DOHH2 (cell line): ENCODE measurements around the gene GABRB1.

Source experiments
- H3F3A ChIP-seq: fragments of 200-600 bp; sonication (generic), shearing (Covaris generic); 2 replicates; pipeline ENCODE4 v1.6.0; 2016; ENCODE audit warnings: antibody characterized with exemption, mild to moderate bottlenecking; ENCODE audit not compliant: control insufficient read depth, insufficient read depth
- H3K27ac ChIP-seq: fragments of 200-600 bp; sonication (generic); 2 replicates; pipeline ENCODE4 v1.5.1; 2014; ENCODE audit warnings: low read depth, mild to moderate bottlenecking, low read length, moderate library complexity
- H3K27me3 ChIP-seq: fragments of 200-600 bp; sonication (generic); 2 replicates; pipeline ENCODE4 v1.6.1; 2014; ENCODE audit warnings: mild to moderate bottlenecking, low read length, mixed read lengths; ENCODE audit not compliant: control insufficient read depth
- H3K36me3 ChIP-seq: fragments of 200-600 bp; sonication (generic); 2 replicates; pipeline ENCODE4 v1.6.1; 2014; ENCODE audit warnings: mild to moderate bottlenecking, low read length, moderate library complexity, mixed read lengths; ENCODE audit not compliant: control insufficient read depth
- H3K4me1 ChIP-seq: fragments of 200-600 bp; sonication (generic); 2 replicates; pipeline ENCODE4 v1.6.1; 2014; ENCODE audit warnings: mild to moderate bottlenecking, low read length, mixed read lengths; ENCODE audit not compliant: control insufficient read depth
- H3K4me2 ChIP-seq: fragments of 200-600 bp; sonication (generic); 2 replicates; pipeline ENCODE4 v1.6.0; 2014; ENCODE audit warnings: mild to moderate bottlenecking, low read length, moderate library complexity
- H3K4me3 ChIP-seq: fragments of 200-600 bp; sonication (generic); 2 replicates; pipeline ENCODE4 v1.5.1; 2014; ENCODE audit warnings: mild to moderate bottlenecking, low read length, mixed read lengths
- H3K79me2 ChIP-seq: fragments of 200-600 bp; sonication (generic); 2 replicates; pipeline ENCODE4 v1.6.1; 2014; ENCODE audit warnings: mild to moderate bottlenecking, low read length, mixed read lengths; ENCODE audit not compliant: control insufficient read depth
- H3K9me2 ChIP-seq: fragments of 200-600 bp; sonication (generic); replicated peaks from 2 replicates; pipeline ENCODE4 v1.6.1; 2014; ENCODE audit warnings: mild to moderate bottlenecking, low read length, mixed read lengths; ENCODE audit not compliant: control insufficient read depth
- H3K9me3 ChIP-seq: fragments of 200-600 bp; sonication (generic); 2 replicates; pipeline ENCODE4 v1.6.1; 2014; ENCODE audit warnings: antibody characterized with exemption, low read length, mixed read lengths; ENCODE audit not compliant: control insufficient read depth, insufficient read depth
- H4K20me1 ChIP-seq: fragments of 200-600 bp; sonication (generic); 2 replicates; pipeline ENCODE4 v1.6.0; 2014; ENCODE audit warnings: low read depth, mild to moderate bottlenecking, antibody characterized with exemption, low read length, moderate library complexity; ENCODE audit not compliant: control insufficient read depth, insufficient read depth
- CTCF ChIP-seq: fragments of 200-600 bp; sonication (generic); IDR thresholded peaks from one replicate; pipeline ENCODE4 v1.5.1; 2014; ENCODE audit warnings: antibody characterized with exemption, mild to moderate bottlenecking, low read depth, low read length; ENCODE audit not compliant: poor library complexity, severe bottlenecking
- EZH2phosphoT487 ChIP-seq: fragments of 200-600 bp; sonication (generic); IDR thresholded peaks from 2 replicates; pipeline ENCODE4 v1.6.1; 2017; ENCODE audit warnings: borderline replicate concordance, mild to moderate bottlenecking, antibody characterized with exemption, low read length, moderate library complexity, mixed read lengths

GABRB1 gene

GRCh38 chr4:47239649-47240048, 208.3 kb downstream of the GABRB1 start:
- no peak overlapping the region for H3K4me2 ChIP-seq
- H3K27me3 ChIP-seq, result no peaks in the 10 kb centered on the region
- H3K36me3 ChIP-seq, result no peaks in the 10 kb centered on the region
- H3K9me3 ChIP-seq, result no peaks in the 10 kb centered on the region
- H3F3A ChIP-seq, result no peaks in the 10 kb centered on the region
- no peak overlapping the region for H3K27ac ChIP-seq
- no peaks in the 10 kb centered on the region for H4K20me1 ChIP-seq
- H3K9me2 ChIP-seq, result no peaks in the 10 kb centered on the region
- H3K4me3 ChIP-seq, result no peak overlapping the region
- H3K79me2 ChIP-seq, result no peaks in the 10 kb centered on the region
- TF ChIP-seq EZH2phosphoT487 (no peak), CTCF (no peak)
- no peaks in the 10 kb centered on the region for H3K4me1 ChIP-seq

- Histone ChIP-seq H3K4me2 (no peak overlapping the region), H3K79me2 (no peaks in the 10 kb centered on the region), H3F3A (no peaks in the 10 kb centered on the region), H3K36me3 (no peaks in the 10 kb centered on the region), H3K9me2 (no peaks in the 10 kb centered on the region), H3K4me1 (no peaks in the 10 kb centered on the region), H3K4me3 (no peak overlapping the region), H3K9me3 (no peaks in the 10 kb centered on the region), H3K27ac (no peak overlapping the region), H3K27me3 (no peaks in the 10 kb centered on the region), H4K20me1 (no peaks in the 10 kb centered on the region)
- TF ChIP-seq EZH2phosphoT487 (no peak), CTCF (no peak)
Measured at GRCh38 chr4:47251348-47252135, 220.2 kb downstream of the GABRB1 start.

GRCh38 chr4:47263721-47264120, 232.4 kb downstream of the GABRB1 start:
- no peaks in the 10 kb centered on the region for H3K4me1 ChIP-seq
- H4K20me1 ChIP-seq, result no peaks in the 10 kb centered on the region
- no peaks in the 10 kb centered on the region for H3K9me2 ChIP-seq
- H3F3A ChIP-seq, result no peaks in the 10 kb centered on the region
- no peaks in the 10 kb centered on the region for H3K79me2 ChIP-seq
- no peak overlapping the region for H3K27ac ChIP-seq
- no peak overlapping the region for H3K4me3 ChIP-seq
- TF ChIP-seq CTCF (no peak), EZH2phosphoT487 (no peak)
- no peaks in the 10 kb centered on the region for H3K27me3 ChIP-seq
- H3K4me2 ChIP-seq, result no peak overlapping the region
- no peaks in the 10 kb centered on the region for H3K36me3 ChIP-seq
- H3K9me3 ChIP-seq, result no peaks in the 10 kb centered on the region
